ENCODE data around the gene MAP3K19.
"Not testable (repeated sequence)": the region's sequence is repeated elsewhere in the genome, so short reads cannot be mapped to it uniquely, and the experiment has no call there.

MAP3K19 gene

DNA sequence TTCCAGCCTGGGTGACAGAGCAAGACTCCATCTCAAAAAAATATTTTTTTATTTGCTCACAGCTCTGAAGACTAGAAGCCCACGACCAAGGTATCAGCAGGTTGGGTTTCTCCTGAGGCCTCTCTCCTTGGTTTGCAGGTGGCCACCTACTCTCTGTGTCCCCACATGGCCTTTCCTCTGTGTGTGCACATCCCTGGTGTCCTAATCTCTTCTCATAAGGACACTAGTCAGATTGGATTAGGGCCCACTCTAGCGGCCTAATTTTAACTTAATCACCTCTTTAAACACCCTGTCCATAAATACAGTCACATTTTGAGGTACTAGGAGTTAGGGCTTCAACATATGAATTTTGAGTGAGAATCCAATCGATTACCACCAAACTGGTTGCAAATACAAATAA, 2.9 kb upstream of the MAP3K19 start:
- DNase-seq, result no peak

DNA sequence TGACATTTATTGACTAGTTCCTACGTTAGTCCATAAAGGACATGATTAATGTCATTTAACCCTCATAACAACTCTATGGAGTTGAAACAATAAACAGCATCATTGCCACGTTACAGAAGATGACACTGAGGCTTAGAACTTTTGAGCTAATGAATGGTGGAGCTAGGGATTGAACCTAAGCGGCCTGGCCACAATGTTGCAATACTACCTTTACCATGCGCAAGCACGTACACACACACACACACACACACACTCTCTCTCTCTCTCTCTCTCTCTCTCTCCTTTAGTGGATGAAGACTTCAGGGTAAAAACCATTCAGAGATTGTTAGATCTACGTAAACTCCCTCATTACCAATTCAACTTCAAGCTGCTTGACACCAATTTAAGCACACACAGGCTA, 875 bp upstream of the MAP3K19 start:
- DNase-seq, result no peak

DNA sequence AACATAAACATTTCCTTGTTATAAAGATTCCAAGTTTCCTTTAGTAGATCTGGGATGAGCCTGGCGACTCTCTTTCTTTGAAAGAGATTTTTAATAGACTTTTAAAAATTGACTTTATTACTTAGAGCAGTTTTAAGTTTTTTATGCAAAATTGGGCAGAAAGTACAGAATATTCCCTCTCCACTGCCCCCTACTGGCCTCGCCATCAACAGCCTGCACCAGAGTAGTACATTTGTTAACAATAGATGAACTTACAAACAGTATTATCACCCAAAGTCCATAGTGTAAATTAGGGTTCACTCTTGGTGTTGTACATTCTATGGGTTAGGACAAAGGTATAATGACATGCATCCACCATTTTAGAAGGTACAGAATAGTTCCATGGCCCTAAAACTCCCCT, 3.9 kb downstream of the MAP3K19 start:
- DNase-seq, result no peak

DNA sequence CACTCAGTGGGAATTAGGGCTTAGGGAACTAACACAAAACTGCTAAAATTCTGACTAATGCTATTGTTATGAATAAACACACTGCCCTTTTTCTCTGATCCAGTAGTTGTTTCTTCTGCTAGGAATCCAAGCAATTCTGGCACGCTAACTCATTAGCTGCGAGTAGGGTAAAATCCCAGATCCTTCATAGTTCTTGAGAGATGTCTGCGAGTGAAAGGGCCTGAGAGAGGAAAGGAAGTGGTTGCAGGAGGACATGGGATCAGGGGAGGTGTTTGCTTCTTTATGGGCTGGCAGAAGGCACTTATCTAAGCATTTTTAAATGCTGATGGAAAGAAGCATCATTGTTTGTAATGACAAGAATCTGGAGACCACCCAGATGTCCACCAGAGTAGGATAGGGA, 9.4 kb downstream of the MAP3K19 start:
- no peak for DNase-seq

DNA sequence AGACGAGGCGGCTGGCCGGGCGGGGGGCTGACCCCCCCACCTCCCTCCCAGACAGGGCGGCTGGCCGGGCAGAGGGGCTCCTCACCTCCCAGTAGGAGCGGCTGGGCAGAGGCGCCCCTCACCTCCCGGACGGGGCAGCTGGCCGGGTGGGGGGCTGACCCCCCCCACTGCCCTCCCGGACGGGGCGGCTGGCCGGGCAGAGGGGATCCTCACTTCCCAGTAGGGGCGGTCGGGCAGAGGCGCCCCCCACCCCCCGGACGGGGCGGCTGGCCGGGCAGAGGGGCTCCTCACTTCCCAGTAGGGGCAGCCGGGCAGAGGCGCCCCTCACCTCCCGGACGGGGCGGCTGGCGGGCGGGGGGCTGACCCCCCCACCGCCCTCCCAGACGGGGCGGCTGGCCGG, 14.0 kb downstream of the MAP3K19 start:
- not testable (repeated sequence) for DNase-seq

DNA sequence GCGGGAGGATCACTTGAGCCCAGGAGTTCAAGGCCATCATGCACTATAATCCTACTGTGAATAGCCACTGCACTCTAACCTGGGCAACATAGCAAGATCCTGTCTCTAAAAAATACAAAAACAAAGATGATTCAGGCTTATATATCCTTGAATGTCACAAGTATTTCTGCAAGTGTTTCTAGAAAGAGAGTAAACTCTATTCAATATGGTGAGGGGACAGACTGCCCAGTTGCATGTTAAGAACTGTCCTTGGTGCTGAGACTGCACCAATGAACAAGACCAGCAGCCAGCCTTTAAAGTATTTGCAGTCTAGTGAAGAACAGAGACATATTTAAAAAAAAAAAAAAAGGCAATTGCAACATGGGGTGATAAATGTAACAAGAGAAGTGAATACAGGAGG, 16.4 kb downstream of the MAP3K19 start:
- DNase-seq, result no peak

DNA sequence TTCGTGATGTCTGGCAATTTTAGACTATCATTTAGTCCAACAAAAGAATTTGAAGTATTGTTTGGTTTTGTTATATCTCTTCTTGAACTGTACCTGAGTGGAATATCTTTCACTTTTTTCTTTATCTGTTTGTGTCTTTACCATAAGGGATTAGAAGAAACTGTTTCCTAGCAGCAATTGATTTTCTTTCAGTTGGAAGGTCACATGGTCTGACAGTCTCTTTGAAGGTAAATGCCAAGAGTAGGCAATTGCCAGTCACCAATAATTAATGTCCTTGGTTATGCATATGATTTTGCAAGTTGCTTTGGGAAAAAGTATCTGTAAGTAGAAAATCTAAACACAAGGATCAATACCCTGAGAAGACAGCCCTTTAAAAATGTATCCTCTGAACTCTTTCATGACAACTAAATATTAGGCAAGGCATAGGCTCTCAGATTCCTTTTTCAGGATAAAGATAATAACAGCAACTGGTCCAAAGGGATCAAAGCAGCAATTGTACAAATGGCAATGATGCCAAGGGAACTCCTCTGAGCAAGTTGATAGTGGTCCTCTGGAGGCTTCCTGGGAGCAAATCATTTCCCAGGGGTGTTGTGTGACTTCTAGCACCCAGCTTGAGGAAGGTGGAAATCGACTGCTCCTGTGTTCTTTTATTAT, 17.6 kb downstream of the MAP3K19 start:
- no peak for DNase-seq

DNA sequence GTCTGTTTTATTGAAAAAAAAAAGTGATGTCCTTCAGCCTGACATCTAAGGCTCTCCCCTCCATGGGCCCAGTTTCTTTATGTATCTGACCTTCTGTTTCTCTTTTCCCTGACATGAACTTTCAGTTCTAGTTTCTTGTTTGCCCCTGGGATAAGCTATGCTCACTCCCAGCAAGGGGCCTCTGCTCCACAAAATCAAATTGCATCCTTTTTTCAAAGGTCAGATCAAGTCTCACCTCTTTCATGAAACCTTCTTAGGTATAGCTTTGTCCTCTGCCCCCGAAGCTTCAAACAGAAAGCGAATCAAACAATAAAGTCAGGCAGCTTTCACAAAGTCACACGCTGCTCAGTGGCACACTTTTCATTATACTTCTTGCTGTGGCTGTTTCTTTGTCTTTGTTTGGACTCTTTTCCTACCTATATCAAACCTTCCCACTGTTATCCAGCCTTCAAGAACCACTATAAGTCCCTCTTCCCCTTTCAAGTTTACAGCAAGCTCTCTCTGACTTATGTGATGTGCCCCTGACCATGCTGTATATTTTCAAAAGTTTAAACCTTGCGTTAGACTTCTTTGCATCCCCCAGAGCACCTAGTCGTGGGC, 23.3 kb downstream of the MAP3K19 start:
- DNase-seq, result no peak

DNA sequence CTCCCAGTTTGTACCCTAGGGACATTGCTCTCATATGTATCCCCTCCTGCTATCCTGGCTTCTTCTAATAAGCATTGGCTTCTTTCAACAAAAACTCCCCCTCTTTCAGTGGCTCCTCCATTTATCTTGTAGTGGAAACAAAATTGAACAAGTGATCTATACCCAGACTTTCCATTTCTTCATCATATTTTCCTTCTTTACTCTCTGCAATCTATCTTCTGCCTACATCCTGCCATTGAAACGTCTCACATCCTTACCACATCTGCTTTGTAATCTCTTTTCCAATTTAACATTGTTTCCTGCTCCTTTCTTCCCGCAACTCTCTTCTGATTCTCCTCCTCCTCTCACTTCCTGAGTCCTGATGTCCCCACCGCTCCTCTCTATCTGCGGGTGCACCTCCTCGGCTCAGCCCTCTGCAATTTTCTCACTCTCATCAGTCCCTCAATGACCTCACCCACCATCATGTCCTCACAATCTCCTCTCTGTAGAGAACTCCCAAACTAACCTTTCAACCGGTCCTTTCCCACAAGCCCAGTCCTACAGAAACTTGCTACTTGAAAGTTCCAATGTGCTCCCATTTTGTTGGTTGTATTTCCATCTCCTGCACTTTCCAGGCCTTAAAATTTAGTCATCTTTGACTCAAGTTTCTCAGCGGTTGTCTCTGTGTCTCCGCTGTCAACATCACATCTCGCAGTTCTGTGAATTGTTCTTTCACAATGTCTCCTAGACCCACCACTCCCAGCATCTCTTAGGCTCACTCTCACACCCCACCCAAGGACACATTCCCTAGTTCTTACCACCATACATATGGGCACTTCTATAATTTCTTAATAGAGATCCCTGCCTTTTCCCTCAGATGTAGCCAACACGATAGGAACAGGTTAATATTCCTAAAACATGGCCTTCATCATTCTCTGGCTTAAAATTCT, 24.0 kb downstream of the MAP3K19 start:
- DNase-seq, result no peak

DNA sequence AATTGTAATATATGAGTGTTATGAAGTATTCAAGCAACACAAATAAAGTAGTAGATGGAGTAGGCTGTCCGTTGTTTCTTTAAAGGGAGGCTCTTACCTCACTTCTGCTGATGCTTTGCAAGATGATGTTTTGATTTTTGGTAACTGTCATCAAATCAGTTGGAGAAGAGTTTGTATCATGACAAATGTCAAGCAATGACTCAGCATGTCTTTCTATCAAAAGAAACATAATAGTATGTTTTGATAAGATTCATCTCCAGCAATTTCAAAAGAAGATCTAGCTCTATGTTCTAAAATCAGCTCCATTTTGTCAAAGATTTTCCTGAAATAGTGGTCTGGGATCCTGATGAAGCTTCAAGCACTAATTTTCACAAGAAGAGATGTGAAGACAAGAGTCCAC, 25.6 kb downstream of the MAP3K19 start:
- no peak for DNase-seq

DNA sequence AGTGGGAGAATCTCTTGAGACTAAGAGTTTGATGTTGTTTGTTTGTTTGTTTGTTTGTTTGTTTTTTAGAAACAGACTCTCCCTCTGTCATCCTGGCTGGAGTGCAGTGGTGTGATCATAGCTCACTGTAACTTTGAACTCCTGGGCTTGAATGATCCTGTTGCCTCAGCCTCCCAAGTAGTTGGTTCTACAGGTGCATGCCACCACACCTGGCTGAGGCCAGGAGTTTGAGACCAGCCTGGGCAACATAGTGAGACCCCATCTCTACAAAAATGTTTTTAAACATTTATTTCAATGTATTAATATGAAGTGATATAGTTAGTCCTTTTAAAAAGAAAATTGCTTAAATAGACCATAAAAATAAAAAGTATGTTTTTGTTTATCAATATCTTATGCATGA, 35.6 kb downstream of the MAP3K19 start:
- no peak for DNase-seq

DNA sequence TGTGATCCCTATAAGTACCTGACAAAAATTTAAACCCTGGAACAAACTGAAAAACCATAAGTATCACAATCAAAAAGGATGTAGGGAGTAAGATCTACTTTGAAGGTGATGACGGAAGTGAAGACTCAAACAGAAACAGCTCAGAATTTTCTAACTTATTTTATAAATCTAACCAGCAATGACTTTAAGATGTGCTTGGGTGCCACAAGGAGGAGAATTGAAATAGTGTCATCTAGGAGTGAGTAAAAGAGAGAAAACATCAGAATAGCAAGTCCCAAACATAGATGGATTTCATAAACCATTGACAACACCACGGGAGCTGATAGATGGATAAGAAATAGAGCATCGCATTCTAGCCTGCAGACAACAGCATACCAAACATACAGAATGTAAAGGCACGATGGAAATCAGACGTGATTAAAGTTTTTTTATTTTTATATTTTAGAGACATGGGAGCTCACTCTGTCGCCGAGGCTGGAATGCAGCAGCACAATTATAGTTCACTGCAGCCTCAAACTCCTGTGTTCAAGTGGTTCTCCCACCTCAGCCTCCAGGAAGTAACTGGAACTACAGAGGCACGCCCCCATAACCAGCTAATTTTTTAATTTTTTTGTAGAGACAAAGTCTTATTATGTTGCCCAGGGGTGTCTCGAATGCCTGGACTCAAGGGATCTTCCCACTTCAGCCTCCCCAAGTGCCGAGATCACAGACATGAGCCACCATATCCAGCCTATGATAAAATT, 36.9 kb downstream of the MAP3K19 start:
- DNase-seq, result no peak

DNA sequence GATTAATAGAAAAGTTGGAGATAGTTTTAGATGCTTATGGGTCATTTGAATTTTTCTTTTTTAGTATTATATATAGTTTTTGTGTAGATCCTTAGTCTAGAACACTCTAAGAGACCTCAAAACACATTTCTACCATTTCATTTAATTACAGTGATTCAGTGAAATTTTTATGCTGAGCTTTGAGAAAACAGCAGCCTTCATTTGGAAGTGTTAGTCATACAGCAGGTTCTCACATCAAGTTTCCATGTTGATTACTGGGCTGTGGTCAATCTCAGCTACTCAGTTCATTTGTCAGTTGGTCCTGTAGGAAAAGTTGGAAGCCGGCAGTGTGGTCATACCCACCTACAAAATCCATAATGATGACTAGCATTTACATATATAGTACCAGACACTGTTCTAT, 37.9 kb downstream of the MAP3K19 start:
- DNase-seq, result no peak

DNA sequence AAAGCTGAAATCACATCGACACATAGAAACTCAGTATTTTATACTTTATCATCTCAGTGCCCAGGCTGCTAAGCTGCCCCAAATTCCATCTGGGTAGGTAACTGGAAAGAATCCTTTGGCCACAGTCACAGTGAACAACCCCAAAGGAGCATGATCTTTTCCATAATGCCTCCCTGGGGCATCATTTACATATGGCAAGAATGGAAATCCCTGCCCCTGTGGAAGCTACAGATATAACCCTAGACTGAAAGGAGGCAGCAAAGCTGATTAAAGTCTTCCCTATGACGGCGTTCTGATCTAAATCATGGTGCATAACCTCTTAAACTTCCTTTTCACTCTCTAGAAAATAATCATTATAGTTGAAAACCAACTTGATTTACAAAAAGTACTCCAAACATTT, 41.5 kb downstream of the MAP3K19 start:
- DNase-seq, result no peak

DNA sequence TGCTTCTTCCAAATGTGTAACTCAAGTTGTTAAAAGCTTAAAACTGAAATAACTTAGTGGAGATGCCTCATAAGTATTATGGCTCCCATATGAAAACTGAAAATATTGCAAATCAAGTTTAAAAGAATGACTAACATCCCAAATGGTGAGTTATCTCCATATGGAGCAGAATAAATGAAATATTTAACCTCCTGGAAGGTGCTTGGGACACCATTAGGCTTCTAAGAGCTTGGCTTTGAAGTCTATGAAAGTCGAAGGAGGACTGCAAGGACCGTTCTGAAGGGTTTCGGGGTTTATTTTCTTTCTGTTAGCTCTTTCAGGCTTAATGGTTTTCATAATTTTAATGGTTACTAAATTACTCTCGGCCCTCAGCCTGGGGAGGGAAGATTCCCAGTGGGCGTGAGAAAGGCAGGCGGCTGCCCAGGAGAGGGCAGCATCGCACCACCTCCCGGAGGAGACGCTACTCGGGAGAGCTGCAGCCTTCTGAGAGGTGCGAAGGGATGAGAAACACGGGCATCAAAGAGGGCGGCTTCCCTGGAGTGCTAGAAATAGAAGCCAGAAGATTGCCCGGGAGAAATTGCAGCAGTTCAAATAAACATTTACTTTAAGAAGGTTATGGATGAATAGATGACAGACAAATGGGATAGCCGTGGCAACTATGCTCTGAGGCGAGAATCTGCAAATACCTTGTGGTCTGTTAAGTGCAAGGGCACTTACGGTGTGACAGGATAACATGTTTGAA, 43.1 kb downstream of the MAP3K19 start:
- peak; percentile 31 to 60 for DNase-seq

DNA sequence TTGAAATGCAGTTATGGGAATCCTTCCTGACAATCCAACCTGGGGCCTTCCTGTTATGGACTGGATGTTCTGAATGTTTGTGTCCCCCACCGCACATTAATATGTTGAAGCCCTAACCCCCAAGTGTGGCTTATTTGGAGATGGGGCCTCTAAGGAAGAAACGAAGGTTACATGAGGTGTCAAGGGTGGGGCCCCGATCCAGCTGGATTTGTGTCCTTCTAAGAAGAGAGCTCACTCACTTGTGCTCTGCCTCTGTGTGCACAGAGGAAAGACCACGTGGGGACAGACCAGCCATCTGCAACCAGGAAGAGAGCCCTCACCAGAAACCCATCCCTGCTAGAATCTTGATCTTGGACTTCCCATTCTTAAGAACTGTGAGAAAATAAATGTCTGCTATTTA, 44.4 kb downstream of the MAP3K19 start:
- no peak for DNase-seq

DNA sequence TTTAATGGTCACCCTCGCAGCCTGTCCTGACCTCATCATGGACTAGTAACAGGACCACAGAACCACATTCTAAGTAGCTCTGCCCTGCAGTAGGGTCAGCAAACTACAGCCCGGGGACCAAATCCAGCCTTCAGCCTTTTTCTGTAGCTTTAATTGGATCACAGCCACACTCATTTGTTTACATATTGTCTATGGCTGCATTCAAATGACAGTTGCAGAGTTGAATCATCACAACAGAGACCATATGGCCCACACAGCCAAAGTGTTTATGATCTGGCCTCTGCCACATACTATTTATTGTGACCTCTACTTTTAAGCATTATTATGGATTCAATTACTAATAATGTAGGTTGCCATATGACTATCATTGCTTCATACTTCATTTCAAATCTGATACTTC, 47.7 kb downstream of the MAP3K19 start:
- no peak for DNase-seq

DNA sequence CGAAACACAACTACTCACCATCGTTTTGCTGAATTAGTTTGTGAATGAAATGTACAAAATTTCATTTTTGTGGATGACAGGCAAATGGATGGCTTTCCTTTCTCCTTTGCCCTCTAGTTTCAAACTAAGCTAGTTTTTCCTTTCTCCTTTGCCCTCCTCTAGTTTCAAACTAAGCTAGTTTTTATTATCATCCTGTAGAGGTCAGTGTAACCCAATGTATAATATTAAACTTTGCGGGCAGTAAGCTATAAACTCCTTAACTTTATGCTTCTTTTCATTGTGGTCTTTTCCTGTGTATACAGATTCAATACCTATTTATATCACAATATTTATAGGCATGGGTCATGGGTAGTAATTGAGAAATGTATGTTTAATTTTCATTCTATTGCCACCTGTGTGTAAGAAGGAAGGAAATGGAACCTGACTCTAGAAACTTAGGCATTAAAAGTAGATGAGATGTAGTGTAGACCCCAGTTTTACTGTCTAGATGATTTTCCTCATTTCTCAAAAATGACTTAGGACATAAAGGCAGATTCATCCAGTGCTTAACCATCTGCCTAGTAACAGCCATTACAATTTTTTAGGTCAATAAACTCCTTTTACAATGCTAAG, 58.1 kb downstream of the MAP3K19 start:
- DNase-seq, result no peak

DNA sequence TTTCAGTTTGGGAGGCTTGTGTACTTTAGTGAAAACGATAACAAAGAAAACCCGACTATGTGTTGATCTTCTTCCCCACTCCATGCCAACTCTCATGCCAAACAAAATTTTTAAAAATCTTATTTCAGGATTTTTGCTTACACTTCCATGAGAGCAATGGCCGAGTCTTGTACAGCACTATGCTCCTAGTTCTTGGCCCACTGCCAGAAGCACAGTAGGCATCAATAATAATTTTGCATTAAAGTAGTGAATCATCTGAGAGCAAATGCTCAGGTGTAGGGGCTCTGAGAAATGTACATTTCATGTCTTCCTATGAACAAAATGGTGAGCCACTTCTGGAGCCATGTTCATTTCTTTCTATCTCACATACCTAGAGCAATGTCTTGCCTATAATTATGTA, 62.2 kb downstream of the MAP3K19 start:
- no peak for DNase-seq

DNA sequence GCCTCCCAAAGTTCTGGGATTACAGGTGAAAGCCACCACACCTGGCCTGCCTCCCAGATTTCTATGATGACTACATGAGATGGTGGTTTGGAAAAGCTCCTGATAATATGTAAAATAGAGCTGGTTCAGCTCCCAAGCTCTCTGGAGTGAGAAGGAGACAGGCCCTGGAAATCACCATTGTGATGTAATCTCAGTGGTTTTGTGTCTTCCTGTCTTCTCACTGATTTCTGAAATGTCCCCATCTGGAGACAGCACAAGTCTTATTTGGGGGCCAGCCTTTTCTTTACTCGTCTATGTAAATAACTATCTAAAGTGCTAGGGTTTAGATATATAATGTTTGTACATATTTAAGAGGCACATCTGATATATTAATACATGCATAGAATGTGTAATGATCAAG, 64.6 kb downstream of the MAP3K19 start:
- no peak for DNase-seq

DNA sequence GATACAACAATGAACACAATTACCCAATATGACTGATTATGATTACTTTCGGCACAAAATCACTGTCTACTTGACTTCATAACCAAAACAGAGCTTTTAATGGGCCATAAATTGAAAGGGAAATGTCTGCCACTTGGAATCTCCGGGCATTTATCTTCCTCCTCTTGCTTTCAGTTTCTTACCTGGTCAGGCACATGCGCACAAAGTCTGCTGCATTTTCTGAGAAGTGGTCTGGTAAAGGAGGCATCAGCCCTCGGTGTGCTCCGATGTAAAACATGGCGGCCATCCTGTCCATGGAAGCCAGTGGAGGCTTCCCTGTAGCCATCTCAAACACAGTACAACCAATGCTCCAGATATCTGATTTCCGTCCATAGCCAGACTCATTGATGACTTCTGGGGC, 66.6 kb downstream of the MAP3K19 start:
- DNase-seq, result no peak

DNA sequence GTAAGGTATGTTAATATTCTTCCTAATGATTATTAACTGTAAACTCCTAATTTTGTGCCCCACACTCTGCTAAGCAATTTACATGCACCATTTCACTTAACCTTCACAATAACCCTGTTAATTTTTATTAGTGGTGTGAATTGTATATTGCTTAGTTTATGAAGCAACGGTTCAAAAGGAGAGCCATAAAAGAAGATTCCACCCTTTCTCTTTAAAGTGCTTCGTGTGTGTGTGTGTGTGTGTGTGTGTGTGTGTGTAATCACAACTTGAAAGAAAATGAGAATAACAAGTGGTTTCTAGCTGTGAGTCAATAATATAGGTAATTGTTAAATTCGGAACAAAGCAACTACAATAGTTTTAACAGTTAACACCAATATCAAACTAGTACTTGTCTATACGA, 68.0 kb downstream of the MAP3K19 start:
- no peak for DNase-seq

All from NCI-H187 (cell line).